ENCODE measurements around the gene DTD1.

Gene DTD1

GRCh38 chr20:18685406-18685805 lies 97.6 kb downstream of the DTD1 start:
- no peak overlapping the region for H2AFZ ChIP-seq (ENCODE audit: low read length)
- H3K27me3 ChIP-seq (ENCODE audit: insufficient read depth, low read length), result no peaks in the 10 kb centered on the region
- no peaks in the 10 kb centered on the region for H3K36me3 ChIP-seq (ENCODE audit: insufficient read depth, low read length)
- H4K20me1 ChIP-seq (ENCODE audit: insufficient read depth, low read length), result no peaks in the 10 kb centered on the region
- H3K9me3 ChIP-seq (ENCODE audit: low read length), result 0 out of 2 replicates have a peak, but pooled peaks cover 2% of the 10 kb centered on the region
- TF ChIP-seq CTCF (IDR thresholded peaks at IDR 0.05; ENCODE audit: low read length), result no peak
- TF ChIP-seq EZH2 (IDR thresholded peaks at IDR 0.05; ENCODE audit: borderline replicate concordance, low read length), result no peak
- H3K4me3 ChIP-seq (ENCODE audit: low read depth, low read length, poor library complexity, severe bottlenecking), result no peak overlapping the region
- H3K4me1 ChIP-seq (ENCODE audit: insufficient read depth, low read length, severe bottlenecking), result no peaks in the 10 kb centered on the region
- no peaks in the 10 kb centered on the region for H3K9me2 ChIP-seq (ENCODE audit: low read depth, low read length)
- no peak overlapping the region for H3K9ac ChIP-seq (ENCODE audit: low read length)
- H3K4me2 ChIP-seq (ENCODE audit: low read length), result no peak overlapping the region
- H3F3A ChIP-seq (ENCODE audit: insufficient read depth, low read length), result no peaks in the 10 kb centered on the region
- no peak overlapping the region for H3K27ac ChIP-seq (ENCODE audit: low read depth, low read length, poor library complexity, severe bottlenecking)
- H3K79me2 ChIP-seq (ENCODE audit: insufficient read depth, low read length), result no peaks in the 10 kb centered on the region

GRCh38 chr20:18686696-18687095 lies 98.8 kb downstream of the DTD1 start:
- no peak overlapping the region for H2AFZ ChIP-seq (ENCODE audit: low read length)
- no peak overlapping the region for H3K27ac ChIP-seq (ENCODE audit: low read depth, low read length, poor library complexity, severe bottlenecking)
- H3K4me1 ChIP-seq (ENCODE audit: insufficient read depth, low read length, severe bottlenecking), result no peaks in the 10 kb centered on the region
- no peaks in the 10 kb centered on the region for H3F3A ChIP-seq (ENCODE audit: insufficient read depth, low read length)
- H3K4me3 ChIP-seq (ENCODE audit: low read depth, low read length, poor library complexity, severe bottlenecking), result no peak overlapping the region
- H3K36me3 ChIP-seq (ENCODE audit: insufficient read depth, low read length), result no peaks in the 10 kb centered on the region
- TF ChIP-seq EZH2 (IDR thresholded peaks at IDR 0.05; ENCODE audit: borderline replicate concordance, low read length) (no peak), CTCF (IDR thresholded peaks at IDR 0.05; ENCODE audit: low read length) (no peak)
- H3K9me2 ChIP-seq (ENCODE audit: low read depth, low read length), result no peaks in the 10 kb centered on the region
- no peaks in the 10 kb centered on the region for H3K79me2 ChIP-seq (ENCODE audit: insufficient read depth, low read length)
- 0 out of 2 replicates have a peak, but pooled peaks cover 2% of the 10 kb centered on the region for H3K9me3 ChIP-seq (ENCODE audit: low read length)
- H3K4me2 ChIP-seq (ENCODE audit: low read length), result no peak overlapping the region
- no peaks in the 10 kb centered on the region for H4K20me1 ChIP-seq (ENCODE audit: insufficient read depth, low read length)
- no peak overlapping the region for H3K9ac ChIP-seq (ENCODE audit: low read length)
- H3K27me3 ChIP-seq (ENCODE audit: insufficient read depth, low read length), result no peaks in the 10 kb centered on the region

GRCh38 chr20:18688676-18689075 lies 100.8 kb downstream of the DTD1 start:
- no peak for TF ChIP-seq EZH2 (IDR thresholded peaks at IDR 0.05; ENCODE audit: borderline replicate concordance, low read length)
- no peak for TF ChIP-seq CTCF (IDR thresholded peaks at IDR 0.05; ENCODE audit: low read length)
- H4K20me1 ChIP-seq (ENCODE audit: insufficient read depth, low read length), result no peaks in the 10 kb centered on the region
- H3K27ac ChIP-seq (ENCODE audit: low read depth, low read length, poor library complexity, severe bottlenecking), result no peak overlapping the region
- H3K27me3 ChIP-seq (ENCODE audit: insufficient read depth, low read length), result no peaks in the 10 kb centered on the region
- 0 out of 2 replicates have a peak, but pooled peaks cover 2% of the 10 kb centered on the region for H3K9me3 ChIP-seq (ENCODE audit: low read length)
- H3K36me3 ChIP-seq (ENCODE audit: insufficient read depth, low read length), result no peaks in the 10 kb centered on the region
- H3K9me2 ChIP-seq (ENCODE audit: low read depth, low read length), result no peaks in the 10 kb centered on the region
- H3K9ac ChIP-seq (ENCODE audit: low read length), result no peak overlapping the region
- H3K4me3 ChIP-seq (ENCODE audit: low read depth, low read length, poor library complexity, severe bottlenecking), result no peak overlapping the region
- no peaks in the 10 kb centered on the region for H3F3A ChIP-seq (ENCODE audit: insufficient read depth, low read length)
- no peaks in the 10 kb centered on the region for H3K79me2 ChIP-seq (ENCODE audit: insufficient read depth, low read length)
- no peak overlapping the region for H2AFZ ChIP-seq (ENCODE audit: low read length)
- no peaks in the 10 kb centered on the region for H3K4me1 ChIP-seq (ENCODE audit: insufficient read depth, low read length, severe bottlenecking)
- H3K4me2 ChIP-seq (ENCODE audit: low read length), result no peak overlapping the region
